ENCODE results near the gene RFX7.
A peak's percentile ranks its signal among the peaks of the same experiment; 100 is the strongest.

Gene RFX7

GRCh38 chr15:56244038-56244810 is 545 bp upstream of the RFX7 start:
- peak in 57 of 58 donors; percentile 12 to 81 (median 59) for DNase-seq

DNA sequence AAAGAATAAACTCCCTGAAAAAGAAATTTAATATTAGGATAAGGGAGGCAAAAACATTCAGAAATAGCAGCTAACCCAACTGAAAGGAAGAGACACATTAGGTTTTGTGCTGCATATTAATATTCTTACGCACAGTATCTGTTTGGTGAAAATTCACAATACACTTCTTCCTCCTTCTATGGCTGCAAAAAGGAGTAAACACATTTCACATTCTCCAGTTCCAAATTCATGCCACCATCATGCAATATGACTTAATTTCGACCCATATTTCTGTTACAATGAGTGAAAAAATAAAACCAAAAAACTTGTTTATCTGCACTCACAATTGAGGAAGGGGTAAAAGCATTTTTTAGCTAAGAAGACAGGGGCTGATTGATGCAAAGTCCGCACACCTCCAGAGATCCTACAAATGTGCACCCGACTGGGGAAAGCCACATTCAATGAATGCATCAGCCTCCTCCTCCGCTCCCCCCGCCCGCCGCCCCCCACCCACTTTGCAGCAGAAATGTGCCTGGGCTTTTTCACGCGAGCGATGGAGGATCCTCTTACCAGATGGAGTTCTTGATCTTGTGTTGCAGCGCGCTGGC is 1.0 kb downstream of the RFX7 start:
- DNase-seq = peak in 2 of 58 donors; percentile 73 to 79

GRCh38 chr15:56241374-56242105 is 2.1 kb downstream of the RFX7 start:
- no peak for DNase-seq

DNA sequence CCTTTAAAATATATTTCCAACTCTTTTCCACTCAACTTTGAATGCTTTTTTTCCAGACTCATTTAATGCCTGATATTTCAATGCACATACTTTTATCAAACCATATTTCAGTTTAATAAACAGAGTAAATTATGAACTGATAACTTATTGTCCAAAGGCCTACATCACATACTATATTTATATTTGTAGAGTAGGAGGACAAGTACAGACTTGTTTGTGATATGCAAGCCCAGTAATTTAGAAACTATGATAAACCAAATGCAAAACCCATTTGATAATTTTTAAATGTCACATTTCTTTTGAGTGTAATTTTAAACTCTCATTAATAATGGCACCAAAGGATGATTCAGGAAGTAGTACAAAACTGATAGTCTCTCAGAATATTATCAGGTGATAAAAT is 3.3 kb downstream of the RFX7 start:
- no peak for DNase-seq

DNA sequence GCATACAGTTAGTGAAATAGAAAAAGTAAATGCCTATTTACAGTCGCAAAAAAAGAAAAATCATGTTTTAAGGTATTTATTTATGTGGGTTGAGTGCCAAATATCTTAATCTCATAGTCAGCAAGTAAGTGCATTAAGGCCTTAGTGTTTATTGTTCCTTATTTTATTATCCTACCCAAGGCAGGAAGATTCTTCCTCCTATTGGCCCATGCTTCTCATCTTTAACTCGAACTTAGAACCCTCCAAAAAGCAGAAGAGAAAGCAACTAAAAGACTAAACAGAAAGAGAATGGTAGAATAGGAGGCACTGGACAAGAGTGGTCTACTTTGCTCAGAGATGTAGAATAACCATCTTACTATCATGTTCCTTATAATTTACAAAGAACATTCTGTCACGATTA is 7.5 kb downstream of the RFX7 start:
- DNase-seq = no peak

DNA sequence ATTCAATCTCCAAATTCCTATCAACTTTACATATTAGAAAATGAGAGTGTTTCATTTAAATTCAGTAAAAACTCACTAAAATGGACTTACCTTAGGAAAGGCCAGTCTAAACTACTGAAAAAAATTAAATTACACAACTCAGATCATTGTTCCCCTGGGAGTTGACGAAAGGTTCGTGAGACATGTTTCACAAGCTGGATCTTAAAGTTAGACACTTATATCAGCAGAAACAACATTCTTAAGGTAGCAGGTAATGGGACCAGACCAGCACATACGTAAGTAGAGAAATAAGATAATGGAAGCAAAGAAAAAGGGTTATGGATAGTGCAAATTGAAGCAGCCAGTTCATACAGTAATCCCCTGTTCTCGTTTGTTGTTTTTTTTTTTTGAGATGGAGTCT is 8.9 kb downstream of the RFX7 start:
- no peak for DNase-seq

DNA sequence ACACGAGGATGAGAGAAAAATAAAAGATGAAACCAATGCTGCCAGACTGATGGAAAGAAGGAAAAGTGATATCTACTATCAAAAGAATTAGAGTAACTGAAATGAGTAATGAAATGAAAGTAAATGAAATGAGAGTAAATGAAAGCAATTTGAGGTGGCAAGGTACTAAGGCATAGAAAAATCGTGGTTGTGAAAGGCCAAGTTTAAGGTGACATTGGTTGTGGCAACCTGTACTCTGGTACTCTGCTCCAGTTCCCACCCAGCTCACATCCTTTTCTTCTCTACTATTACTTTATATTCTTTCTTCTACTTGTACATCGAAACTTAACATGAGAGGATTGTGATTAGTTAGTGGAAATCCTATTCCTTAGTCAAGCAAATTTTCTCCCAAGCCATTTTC is 10.1 kb downstream of the RFX7 start:
- DNase-seq = no peak

- no peak for DNase-seq
These were observed 11.6 kb downstream of the RFX7 start for GRCh38 chr15:56232058-56232457.

DNA sequence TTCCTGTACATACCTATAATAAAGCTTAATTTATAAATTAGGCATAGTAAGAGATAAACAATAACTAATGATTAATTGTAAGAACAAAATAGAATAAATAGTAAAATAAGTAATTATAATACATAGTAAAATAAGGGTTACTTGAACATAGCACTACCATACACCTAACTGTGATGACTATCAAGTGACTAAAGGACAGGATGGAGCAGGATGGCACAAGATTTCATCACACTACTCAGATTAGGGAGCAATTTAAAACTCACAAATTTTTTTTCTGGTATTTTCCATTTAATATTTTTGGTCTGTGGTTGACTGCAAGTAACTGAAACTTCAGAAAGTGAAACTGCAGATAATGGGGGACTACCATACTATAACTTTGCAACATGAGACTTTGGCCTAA is 14.8 kb downstream of the RFX7 start:
- no peak for DNase-seq

DNA sequence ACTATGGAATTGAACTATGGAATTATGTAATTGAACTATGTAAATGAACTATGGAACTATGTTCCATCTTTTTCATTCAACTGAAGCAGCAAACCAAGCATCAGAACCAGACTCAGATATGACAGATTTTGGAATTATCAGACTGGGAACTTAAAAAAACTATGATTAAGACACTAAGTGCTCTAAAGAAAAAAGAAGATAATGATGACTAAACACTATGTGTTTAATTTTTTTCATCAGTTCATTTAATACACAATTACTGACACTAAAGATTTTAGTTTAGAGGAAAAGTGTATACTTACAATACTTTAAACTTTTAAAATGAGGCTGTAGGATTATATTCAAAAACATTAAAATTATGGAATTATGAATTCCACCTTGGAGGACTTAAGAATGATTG is 15.3 kb downstream of the RFX7 start:
- DNase-seq = no peak

DNA sequence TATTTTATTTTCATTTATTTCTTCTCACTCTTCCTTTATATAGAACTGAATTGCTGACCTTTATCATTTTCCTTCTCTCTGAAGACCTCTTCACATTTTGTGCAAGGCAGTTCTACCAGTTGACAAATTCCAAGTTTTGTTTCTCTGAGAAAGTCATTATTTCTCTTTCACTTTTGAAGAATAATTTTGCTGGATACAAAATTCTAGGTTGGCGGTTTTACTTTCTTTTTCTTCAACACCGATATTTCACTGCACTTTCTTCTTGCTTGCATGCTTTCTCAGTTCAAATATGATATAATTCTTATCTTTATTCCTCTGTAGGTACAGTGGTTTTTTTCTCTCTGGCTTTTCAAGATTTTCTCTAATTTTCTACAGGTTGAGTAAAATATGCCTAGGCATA is 15.9 kb downstream of the RFX7 start:
- no peak for DNase-seq

DNA sequence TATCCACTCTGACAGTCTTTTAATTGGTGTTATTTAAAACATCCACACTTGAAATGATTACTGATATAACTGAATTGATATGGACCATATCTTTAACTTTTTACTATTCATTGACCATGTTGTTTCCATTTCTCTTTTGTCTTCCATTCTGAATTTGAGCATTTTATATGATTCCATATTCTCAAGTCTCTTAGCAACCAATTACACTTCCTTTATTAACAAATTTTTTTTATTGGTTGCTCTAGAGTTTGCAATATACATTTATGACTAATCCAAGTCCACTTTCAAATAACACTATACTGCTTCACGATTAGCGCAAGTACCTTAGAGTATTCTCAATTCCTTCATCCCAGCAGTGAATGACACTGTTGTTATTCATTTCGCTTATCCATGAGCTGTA is 16.4 kb downstream of the RFX7 start:
- no peak for DNase-seq

DNA sequence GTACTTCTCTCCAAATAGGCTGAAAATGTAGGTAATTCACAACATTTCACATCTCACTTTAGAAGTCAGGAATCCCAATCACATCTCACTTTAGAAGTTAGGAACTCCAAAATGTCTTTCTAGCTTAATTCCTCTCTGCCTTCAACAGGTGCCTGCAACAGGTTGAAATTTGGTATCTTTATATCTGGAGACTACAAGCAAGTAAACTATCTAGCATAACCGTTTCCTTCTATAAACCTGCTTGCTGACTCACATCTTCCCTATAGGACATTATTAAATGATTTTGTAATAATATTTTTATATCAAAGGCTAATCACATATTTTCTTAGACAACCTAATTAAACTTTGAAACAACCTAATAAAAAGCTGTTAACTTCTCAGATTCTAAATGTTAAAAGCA is 18.2 kb downstream of the RFX7 start:
- no peak for DNase-seq

- DNase-seq = no peak
These were observed 21.4 kb downstream of the RFX7 start for GRCh38 chr15:56222302-56222701.

DNA sequence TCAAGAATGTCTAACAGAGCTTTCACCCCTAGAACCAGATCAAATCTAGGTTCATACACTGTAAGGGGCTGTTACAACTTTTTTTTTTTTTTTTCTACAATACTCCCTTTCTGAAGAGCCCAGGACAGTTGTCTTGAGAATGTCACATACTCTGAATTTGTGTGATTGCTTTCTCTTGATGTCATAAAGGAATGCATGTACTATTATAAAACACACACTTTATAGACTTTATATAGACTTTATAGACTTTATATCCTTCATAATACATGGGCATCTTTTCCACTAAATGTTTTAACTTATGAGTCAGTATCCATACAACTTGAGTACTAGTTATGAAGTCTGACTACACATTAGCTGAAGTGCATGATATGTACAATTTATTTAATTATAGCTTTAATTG is 26.3 kb downstream of the RFX7 start:
- DNase-seq = no peak

DNA sequence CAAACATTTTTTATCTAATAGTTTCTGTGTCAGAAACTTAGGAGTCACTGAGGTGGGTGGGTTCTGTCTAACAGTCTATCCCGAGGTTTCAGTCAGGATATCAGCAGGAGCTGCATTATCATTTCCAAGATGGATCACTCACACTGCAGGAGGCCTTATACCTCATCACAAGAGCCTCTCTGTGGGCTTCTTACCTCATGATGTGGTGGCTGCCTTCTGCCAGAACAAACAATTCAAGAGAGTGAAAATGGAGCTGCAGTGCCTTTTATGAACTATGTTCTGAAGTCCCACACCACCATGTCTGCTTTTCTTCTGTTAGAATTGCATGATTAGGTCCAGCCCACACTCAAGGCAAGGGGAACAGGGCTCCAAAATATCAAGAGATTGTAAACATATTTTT is 27.9 kb downstream of the RFX7 start:
- DNase-seq = no peak

GRCh38 chr15:56211960-56212550 is 31.6 kb downstream of the RFX7 start:
- DNase-seq = no peak

DNA sequence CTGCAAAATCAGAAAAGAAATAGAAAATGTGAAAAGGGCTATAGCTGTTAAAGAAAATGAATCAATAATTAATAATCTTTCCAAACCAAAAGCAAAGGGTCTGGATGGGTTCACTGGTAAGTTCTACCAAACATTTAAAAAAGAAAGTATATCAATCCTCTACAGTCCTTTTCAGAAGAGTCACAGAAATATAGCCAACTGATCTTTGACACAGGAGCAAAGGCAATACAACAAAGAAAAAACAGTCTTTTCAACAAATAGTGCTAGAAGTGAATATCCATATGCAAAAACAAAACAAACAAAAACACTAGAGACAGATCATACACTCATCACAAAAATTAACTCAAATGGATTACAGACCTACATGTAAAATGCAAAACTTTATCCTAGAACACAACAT is 32.6 kb downstream of the RFX7 start:
- DNase-seq = no peak

DNA sequence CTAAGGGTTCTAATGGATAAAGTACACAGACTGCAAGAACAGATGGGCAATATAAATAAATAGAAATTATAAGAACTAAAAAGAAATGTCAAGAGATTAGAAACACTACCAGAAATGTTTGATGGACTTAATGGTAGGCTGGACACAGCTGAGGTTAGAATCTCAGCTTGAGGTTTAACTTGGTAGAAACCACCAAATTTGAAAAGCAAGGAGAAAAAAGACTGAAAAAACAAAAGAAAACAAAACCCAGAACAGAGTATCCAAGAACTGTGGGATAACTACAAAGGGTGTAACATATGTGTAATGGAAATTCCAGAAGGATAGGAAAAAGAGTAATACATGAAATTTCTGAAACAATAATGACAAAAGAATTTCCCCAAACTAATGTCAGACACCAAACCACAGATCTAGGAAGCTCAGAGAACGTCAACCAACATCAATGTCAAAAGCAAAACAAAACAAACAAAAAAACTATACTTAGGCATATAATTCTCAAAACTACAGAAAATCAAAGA is 35.0 kb downstream of the RFX7 start:
- no peak for DNase-seq

- no peak for DNase-seq
These were observed 35.5 kb downstream of the RFX7 start for GRCh38 chr15:56208185-56208584.

GRCh38 chr15:56207711-56208110 is 36.0 kb downstream of the RFX7 start:
- DNase-seq = no peak

GRCh38 chr15:56207092-56207491 is 36.6 kb downstream of the RFX7 start:
- no peak for DNase-seq

All from anterior cingulate cortex (tissue), 58 donors.